CD4-positive, alpha-beta T cell treated with Interleukin-6 at 100 ng/mL for 8 hours (primary cell): ENCODE results near the gene EPSTI1.
"Not testable (repeated sequence)": the region's sequence is repeated elsewhere in the genome, so short reads cannot be mapped to it uniquely, and the experiment has no call there.

Experiments
- DNase-seq: peaks from one replicate; pipeline ENCODE4 v3.0.0-alpha.2; 2020; ENCODE audit warnings: mixed read lengths, low spot score

Gene EPSTI1, protein sequence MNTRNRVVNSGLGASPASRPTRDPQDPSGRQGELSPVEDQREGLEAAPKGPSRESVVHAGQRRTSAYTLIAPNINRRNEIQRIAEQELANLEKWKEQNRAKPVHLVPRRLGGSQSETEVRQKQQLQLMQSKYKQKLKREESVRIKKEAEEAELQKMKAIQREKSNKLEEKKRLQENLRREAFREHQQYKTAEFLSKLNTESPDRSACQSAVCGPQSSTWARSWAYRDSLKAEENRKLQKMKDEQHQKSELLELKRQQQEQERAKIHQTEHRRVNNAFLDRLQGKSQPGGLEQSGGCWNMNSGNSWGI

DNA sequence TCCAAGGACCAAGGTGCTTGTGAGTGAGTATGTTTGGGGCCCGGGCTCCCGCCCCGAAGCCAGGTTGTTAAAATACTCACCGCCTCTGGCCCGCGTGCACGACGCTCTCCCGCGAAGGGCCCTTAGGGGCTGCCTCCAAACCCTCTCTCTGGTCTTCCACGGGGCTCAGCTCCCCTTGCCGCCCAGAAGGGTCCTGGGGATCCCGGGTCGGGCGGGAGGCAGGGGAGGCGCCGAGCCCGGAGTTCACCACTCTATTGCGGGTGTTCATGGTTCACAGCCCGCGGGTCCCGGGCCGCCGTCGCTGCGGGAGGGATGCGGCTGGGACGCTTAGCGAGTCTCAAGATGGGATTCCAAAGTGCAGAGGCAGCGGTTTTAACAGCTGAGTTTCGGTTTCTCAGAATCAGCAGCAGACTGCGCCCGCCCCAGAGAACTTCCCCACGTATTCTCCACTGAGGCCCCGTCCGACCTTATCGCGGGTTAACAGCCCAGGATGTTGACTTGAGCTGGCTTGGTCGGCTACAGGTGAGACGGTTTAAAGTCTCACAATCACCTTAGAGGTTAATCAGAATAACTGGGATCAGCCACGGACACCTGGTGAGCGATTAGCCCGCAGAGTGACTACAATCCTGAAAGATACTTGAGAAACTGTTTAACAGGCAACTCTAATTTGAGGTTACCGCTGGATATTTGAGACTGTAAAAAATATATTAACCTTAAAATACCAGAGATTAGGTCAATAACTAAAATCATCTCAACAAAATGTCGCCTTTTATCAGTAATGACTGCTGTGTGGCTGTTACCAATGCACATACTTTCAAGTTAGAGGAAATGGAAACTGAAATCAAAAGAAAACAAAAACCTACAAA, at the start of gene EPSTI1:
Gene EPSTI1 (minus strand): TSS at position 344 of the 866 bp plus-strand sequence. CDS start 76 bp downstream, at position 268.
- DNase-seq, result peak; percentile 79

DNA sequence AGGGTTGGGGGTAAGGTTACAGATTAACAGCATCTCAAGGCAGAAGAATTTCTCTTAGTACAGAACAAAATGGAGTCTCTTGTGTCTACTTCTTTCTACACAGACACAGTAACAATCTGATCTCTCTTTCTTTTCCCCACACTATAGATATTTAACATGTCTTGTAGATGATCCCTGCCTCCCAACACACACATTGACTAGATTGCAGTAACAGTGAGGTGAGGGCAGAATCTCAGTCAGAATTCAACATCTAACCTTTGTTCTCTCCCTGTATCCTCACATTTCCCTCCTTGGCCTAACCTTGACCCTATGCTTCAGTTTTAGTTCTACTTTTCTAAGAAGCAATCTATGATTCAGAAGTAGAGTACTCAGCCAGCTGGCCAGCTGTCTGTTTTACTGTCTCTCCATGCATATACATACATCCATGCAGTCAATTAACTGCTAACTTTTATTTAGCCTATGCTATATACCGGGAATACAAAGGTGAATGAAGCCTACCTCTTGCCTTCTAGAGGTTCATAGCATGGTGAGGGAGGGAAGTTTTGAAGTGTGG, 49.4 kb upstream of the EPSTI1 start:
- no peak for DNase-seq

DNA sequence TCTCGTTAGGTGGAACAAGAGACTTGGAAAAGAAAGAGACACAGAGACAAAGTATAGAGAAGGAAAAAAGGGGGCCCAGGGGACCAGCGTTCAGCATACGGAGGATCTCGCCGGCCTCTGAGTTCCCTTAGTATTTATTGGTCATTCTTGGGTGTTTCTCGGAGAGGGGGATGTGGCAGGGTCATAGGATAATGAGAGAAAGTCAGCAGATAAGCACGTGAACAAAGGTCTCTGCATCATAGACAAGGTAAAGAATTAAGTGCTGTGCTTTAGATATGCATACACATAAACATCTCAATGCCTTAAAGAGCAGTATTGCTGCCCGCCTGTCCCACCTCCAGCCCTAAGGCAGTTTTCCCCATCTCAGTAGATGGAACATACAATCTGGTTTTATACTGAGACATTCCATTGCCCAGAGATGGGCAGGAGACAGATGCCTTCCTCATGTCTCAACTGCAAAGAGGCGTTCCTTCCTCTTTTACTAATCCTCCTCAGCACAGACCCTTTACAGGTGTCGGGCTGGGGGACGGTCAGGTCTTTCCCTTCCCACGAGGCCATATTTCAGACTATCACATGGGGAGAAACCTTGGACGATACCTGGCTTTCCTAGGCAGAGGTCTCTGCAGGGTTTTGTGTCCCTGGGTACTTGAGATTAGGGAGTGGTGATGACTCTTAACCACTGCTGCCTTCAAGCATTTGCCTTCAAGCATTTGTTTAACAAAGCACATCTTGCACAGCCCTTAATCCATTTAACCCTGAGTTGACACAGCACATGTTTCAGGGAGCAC, 48.7 kb upstream of the EPSTI1 start:
- not testable (repeated sequence) for DNase-seq

DNA sequence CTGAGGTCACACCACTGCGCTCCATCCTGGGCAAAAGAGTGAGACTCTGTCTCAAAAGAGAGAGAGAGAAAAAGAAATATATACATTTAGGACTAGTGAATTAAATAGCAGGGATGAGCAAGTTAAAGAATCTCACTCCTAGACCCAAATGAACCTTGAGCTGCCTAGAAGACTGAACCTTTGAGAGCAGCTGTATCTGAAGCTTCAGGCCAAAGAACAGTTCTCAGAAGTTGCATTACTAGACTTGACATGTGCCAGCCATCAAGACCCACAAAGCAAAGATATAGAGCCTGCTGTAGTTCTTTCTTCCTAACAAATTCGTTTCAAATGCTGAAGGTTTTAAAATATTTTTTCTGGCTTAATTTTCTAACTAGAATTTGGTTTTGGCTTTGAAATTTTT, 47.9 kb upstream of the EPSTI1 start:
- no peak for DNase-seq

DNA sequence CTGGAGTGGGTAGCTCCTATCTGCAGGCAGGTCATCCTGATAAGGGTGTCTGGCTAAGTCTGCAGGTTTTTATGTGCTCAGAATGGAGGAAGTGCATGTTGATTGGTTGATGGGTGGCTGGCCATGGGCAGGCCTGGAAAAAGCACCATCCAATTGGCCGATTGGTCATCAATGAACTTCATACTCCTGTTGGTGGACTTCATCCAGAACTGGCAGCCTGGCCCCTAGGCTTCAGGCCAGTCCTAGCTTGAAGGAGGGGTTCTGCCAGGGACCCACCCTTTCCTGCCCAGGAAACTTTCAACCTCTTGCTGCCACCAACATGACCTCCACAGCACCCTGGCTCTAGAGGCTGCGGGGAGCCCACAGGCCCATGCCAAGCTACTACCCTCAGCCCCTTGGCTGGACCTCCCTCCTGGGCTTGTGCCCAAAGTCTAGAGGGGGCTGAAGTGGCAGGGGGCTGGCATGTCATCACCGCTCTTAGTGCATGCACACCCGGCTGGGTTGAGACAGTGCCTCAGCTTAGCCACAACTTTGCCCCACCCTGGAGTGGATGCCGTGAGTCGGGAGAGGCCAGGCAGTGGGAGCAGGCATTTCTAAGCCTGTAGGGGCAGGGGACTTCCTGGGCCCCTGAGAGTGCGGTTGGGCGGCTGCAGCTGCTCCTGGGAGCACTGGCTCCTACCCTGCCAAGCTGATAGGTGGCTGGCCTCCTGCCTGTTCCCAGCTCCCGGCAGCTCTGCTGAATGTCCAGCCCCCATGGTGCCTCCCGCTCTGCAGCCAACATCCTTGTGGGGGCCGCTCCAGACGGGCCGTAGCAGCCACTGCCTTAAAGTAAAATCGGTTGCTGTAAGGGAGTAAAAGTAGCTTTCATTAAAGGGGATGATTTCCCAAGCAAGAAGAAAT, 44.6 kb upstream of the EPSTI1 start:
- no peak for DNase-seq

DNA sequence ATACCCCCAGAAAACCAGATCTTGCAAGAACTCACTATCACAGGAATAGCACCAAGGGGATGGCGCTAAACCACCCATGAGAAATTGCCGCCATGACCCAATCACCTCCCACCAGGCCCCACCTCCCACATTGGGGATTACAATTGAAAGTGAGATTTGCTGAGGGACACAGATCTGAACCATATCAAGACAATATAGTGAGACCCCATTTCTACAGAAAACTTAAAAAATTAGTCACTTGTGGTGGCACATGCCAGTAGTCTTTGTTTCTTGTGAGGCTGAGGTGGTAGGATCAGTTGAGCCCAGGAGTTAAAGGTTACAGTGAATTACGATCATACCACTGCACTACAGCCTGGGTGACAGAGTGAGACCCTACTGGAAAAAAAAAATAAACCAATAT, 41.0 kb upstream of the EPSTI1 start:
- no peak for DNase-seq

DNA sequence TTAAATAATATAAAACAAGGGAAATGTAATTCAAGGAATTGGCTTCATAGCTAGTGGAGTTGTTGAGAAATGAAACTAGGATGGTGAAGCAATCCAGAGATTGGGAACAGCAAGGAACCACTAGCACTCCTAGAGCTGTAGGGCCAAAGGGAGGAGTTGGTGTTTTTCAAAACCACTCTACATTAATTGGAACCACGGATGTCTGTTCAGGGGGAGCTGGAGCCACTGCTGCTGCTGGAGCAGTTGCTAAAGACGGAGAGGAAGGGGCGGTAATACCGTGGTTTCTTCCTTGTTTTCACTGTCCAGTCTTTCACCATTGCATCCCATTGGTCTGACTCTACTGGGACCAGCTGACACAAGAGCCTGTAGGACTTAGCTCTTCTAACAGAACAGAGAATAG, 39.8 kb upstream of the EPSTI1 start:
- DNase-seq, result no peak

DNA sequence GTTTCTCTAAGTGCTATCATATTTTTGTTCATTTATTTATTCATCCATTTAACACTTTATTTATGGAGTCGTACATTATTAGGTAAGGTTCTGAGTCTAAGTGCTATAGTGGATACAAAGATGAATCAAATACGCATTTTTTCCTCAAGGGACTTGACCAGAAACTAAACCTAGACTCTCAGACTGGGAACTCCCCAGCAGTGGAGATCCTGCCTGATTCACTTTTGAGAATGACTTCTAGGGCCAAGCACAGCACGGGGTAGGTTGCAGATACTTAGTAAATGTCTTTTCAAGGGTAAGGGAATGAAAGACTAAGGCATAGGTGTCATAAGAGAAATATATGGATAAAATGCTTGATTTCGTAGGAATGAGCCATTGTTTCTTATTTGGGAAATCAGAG, 38.5 kb upstream of the EPSTI1 start:
- DNase-seq, result no peak

DNA sequence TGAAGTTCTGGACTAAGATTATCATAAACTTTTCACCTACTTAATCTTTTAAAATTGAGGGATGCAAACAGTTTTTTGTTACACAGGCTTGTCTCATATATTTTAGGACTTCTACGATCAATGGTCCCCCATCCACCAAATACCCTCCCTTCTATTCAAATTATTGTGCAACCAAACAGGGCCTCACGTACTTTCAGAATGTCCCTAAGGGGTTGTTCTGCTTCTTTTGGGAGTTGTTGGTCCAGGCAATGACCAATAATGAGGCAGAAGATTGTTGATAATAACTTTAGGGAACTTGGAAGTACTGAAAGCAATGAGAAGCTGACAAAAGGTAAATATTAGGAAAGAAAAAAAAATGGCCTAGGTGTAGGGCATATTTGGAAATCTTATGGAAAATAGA, 34.2 kb upstream of the EPSTI1 start:
- no peak for DNase-seq

DNA sequence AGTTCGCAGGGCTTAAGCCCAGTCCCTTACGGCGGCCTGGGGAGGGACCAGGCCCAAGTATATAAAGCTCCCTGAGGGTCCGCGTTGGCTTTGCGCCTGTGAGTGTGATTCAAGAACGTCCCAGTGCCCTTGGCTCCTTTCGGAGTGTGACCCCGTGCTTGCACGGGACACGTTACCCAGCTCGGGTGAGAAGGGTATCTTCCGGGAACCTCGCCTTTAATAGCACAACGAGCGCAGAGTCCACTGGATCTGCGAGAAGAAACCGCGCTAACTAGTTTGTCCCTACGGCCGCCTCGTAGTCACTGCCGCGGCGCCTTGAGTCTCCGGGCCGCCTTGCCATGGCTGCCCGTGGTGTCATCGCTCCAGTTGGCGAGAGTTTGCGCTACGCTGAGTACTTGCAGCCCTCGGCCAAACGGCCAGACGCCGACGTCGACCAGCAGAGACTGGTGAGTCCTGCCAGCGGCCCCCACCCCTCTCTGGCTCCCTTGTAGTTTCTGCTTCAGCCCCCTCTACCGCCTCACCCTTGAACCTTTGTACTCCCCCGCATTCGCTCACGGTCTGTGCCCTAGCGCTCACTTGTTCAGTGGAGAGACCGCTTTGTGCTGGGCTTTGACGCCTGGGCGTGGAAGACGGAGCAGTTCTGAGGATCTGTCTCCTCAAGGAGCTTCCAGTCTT, 31.4 kb upstream of the EPSTI1 start, which contains the start of gene DNAJC15:
Gene DNAJC15 (plus strand): TSS at position 298 of the 675 bp plus-strand sequence. CDS start 41 bp downstream, at position 339.
- DNase-seq, result peak; percentile 74

DNA sequence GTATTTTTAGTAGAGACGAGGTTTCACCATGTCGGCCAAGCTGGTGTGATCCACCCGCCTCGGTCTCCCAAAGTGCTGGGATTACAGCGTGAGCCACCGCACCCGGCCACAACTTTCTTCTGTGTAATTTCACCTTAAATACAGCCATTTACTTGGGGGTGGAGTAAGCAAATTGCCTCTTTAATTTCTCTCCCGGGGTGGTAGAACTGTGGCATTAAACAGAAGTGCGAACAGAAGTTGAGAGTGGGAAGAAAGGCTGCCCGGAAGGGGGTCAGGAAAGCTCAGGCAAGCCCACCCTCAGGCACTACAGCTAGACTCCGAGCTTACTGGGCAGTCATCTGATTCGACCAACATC, 30.9 kb upstream of the EPSTI1 start:
- DNase-seq, result no peak

DNA sequence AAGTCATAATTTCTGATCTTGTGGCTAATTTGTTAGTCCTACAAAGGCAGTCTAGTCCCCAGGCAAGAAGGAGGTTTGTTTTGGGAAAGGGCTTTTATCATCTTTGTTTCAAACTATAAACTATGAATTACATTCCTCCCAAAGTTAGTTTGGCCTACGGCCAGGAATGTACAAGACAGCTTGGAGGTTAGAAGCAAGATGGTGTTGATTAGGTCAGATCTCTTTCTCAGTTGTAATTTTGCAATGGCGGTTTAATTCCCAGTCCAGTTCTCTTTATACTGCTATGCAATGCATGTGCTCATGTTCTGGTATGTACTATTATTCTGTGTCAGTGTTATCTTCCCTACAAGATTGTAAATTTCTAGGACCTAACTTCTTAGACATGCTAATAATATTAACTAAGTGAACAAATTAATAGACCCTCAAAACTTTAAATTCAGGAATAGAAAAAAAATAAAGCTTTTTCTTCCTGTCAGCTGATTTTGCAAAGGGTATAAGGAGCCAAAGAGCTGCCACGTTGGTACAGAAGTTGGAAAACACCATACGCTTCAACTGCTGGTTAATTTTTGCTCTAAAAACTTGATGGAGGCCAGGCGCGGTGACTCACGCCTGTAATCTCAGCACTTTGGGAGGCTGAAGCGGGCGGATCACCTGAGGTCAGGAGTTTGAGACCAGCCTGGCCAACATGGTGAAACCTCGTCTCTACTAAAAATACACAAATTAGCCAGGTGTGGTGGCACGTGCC, 30.1 kb upstream of the EPSTI1 start:
- no peak for DNase-seq

DNA sequence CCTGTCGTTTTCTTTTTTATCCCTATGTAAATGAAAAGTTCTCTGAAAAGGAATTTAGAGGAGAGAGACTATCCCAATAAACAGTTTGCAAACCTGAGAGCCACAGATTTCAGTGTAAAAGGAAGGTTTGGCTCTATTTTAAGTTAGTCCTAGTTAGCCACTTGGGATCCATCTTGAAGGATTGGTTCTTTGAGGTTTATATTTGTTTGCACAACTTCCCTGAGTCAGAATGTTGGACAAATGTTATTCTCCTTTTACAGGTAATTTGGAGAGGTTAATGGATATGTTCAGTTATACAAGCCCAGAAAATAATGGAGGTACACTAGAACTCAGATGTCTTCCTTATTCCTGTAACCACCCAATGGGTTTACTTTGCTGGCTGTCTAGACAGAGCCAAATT, 28.8 kb upstream of the EPSTI1 start:
- no peak for DNase-seq

DNA sequence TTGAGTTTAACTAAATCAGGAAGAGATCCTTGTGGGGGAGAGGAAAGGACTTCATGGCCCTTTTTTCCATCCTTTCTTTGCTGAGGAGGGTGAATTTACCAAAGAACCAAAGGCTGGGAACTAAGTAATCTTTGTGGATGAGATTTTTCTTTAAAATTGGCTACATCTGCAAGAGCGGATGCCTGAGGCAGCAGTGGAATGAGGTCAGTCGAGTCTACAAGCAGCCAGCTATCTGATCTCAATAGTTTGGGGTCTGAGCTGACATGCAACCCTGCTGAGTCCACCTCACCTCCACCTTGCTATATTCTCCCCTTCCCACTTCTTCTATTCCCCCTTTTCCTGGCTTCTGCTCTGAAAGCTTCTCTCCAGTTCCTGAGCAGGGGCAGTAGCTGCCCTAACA, 27.8 kb upstream of the EPSTI1 start:
- no peak for DNase-seq

DNA sequence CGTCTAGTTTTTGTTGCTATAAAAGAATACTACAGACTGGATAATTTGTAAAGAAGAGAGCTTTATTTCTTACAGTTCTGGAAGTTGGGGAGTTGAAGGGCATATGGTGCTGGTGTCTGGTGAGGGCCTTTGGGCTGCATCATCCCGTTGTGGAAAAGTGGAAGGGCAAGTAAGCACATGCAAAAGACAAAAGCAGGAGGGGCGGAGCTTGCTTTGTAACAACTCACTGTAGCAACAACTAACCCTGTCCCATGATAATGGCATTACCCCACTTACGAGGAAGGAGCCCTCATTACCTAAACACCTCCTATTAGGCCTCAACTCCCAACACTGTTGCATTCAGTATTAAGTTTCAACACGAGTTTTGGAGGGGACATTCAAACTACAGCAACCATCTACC, 24.2 kb upstream of the EPSTI1 start:
- no peak for DNase-seq

DNA sequence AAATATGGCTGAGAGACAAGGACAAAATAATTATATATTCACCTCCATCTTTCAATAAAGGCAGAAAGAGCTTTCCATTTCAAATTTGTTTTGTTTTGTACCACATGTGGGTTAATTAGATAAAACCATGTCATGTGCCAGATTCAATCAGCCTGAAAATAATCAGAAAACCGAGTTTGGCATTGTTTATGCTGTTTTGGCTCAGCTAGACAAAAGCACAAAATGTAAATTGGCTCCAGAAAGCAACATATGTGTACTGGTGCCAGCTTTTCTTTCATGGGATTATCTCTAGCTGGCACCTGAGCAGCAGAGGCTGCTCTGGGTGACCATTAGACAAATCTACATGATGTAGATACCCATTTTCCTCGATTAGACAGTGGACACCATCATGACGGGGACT, 22.1 kb upstream of the EPSTI1 start:
- no peak for DNase-seq

DNA sequence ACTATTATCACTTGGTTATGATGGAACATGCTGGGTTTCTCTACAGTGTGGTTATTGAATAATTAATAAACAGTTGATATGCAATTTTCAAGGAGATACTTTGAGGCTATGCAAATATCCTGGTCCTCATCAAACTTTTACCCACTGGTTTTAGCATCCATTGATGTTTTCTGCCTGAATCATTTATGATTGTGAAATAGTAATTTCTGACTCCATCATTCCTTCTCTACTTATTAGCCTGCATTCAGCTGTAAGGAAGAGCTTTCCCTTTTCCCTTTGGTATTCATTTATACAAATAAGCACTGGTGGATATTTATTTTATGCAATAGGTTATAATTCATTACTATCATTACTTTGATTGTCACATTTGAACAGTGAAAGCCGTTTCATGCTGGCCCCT, 17.5 kb upstream of the EPSTI1 start:
- DNase-seq, result no peak

DNA sequence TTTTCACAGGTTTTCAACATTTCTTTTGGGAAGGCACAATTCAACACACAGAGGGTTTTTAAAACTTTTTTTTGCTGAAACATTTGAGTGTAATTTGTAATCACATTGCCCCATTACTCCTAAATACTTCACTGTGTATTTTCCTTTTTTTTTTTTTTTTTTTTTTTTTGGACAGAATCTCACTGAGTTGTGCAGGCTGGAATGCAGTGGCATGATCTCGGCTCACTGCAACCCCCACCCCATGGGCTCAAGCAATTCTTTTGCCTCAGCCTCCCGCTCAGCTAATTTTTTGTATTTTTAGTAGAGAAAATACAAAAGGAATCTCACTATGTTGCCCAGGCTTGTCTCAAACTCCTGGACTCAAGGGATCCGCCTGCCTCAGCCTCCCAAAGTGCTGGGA, 16.6 kb upstream of the EPSTI1 start:
- no peak for DNase-seq

DNA sequence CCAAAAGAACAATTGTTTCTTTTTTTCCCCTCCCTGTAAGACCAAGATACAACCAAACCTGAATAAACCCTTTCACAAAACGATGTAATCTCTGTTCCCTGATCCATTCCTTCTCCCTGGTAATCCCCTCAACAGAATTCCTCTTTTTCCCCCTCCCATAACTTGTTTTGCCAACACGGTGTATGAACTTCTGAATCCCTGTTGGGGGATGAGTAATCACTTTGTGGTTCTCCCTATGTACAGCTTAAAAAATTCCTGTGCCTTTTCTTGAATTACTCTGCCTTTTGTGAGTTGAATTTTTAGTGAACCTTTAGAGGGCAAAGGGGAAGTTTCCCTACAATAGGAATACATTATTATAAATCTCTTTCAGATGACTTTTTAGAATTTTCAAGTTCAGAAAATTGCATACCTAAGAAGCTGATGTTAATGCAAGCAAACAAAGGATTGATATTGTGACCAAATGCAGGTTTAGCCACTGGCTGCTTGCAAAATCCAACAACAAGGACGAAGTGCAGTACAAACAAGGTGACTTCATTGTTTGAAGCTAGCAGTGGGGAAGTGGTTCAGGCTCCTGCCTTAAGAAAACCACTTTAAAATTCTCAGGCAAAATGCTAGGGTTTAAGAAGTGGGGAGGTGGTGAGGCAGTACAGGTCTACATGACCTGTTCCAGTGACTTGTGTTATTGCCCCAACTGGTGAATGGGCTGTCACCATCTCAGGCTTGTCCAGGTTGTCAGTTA, 15.0 kb upstream of the EPSTI1 start:
- DNase-seq, result no peak
